WERI-Rb-1 (cell line): ENCODE results near the gene SMPD3.

Source experiments
- DNase-seq: peaks from one replicate; pipeline ENCODE4 v3.0.0-alpha.2; 2020
- H3K27ac ChIP-seq: fragments of 250-450 bp; sonication (Bioruptor Pico); 2 replicates; pipeline ENCODE4 v1.5.1; 2020; ENCODE audit warnings: mild to moderate bottlenecking, moderate library complexity
- H3K27me3 ChIP-seq: fragments of 250-450 bp; sonication (Bioruptor Pico); 2 replicates; pipeline ENCODE4 v1.5.1; 2021; ENCODE audit warnings: mild to moderate bottlenecking, low read depth, moderate library complexity; ENCODE audit not compliant: insufficient read depth, severe bottlenecking
- H3K36me3 ChIP-seq: fragments of 250-450 bp; sonication (Bioruptor Pico); 2 replicates; pipeline ENCODE4 v1.5.1; 2020; ENCODE audit warnings: mild to moderate bottlenecking, moderate library complexity
- H3K4me3 ChIP-seq: 2 replicates; pipeline ENCODE4 v1.5.1; 2011; ENCODE audit warnings: low read depth, mild to moderate bottlenecking, control low read depth, low read length
- H3K9me3 ChIP-seq: fragments of 250-450 bp; sonication (Bioruptor Pico); 2 replicates; pipeline ENCODE4 v1.5.1; 2021; ENCODE audit warnings: mild to moderate bottlenecking, moderate library complexity; ENCODE audit not compliant: severe bottlenecking
- TF ChIP-seq, protein P1 (sequence below): IDR thresholded peaks from 2 replicates; pipeline ENCODE4 v1.5.1; 2011; ENCODE audit warnings: low read depth, mild to moderate bottlenecking, control low read depth, inconsistent platforms, low read length

The SMPD3 gene

DNA sequence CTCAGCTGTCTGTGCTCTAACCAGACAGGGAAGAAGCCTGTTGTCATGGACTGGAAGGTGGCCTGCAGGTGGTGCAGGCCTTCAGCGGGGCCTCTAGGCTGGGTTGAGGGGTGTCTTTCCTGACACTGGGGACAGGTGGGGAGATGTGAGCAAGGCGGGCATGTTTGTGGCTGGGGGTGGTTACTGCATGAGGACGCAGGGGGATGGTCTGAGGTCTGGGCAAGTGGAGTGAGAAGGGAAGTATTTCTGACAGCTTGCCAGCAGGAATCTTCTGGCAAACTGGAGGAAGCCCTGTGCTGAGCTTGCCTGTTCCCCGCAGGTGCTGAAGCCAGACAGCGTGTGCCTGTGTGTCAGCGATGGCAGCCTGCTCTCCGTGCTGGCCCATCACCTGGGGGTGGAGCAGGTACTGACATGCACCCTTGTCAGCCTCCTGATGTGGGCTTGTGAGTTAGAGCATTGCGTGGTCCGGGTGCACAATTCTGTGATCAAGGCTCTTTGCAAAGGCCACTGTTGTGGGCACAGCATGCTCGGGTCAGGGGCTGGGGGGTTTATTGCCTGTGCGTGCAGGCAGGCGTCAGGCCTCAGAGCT, 101.3 kb downstream of the SMPD3 start:
- TF ChIP-seq, protein P1, sequence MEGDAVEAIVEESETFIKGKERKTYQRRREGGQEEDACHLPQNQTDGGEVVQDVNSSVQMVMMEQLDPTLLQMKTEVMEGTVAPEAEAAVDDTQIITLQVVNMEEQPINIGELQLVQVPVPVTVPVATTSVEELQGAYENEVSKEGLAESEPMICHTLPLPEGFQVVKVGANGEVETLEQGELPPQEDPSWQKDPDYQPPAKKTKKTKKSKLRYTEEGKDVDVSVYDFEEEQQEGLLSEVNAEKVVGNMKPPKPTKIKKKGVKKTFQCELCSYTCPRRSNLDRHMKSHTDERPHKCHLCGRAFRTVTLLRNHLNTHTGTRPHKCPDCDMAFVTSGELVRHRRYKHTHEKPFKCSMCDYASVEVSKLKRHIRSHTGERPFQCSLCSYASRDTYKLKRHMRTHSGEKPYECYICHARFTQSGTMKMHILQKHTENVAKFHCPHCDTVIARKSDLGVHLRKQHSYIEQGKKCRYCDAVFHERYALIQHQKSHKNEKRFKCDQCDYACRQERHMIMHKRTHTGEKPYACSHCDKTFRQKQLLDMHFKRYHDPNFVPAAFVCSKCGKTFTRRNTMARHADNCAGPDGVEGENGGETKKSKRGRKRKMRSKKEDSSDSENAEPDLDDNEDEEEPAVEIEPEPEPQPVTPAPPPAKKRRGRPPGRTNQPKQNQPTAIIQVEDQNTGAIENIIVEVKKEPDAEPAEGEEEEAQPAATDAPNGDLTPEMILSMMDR = no peak
- Histone ChIP-seq H3K4me3 (no peak overlapping the region), H3K27ac (no peak overlapping the region), H3K9me3 (no peaks in the 10 kb centered on the region), H3K27me3 (no peaks in the 10 kb centered on the region), H3K36me3 (peaks cover 61% of the 10 kb centered on the region)
- no peak for DNase-seq

DNA sequence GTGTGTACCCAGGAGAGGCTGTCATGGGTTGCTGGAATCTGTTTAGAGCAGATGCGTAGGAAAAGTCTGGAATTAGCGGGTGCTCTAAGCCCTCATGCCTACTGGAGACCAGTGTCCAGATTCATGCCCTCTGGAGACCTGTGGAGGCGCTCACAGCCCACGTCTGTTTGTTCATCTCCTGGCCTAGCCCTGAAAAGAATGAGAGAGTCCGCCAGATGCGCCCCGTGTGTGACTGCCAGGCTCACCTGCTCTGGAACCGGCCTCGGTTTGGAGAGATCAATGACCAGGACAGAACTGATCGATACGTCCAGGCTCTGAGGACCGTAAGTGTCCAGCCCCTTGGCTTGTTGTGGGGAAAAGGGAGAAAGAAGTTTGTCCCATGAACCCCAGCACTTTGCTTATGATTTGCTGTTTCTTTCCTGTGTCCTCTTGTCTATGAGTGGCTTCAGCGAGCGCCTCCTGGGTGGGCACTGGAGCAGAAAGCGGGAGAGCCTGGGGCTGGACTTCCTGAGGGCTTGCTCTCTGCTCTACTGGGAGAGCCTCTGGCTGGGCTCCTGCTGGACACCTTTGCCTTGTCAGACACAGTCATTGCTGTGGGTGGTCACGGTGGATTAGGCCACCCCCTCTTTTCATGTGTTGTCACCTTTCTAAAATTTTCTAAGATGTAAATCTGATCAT, 102.2 kb downstream of the SMPD3 start:
- Histone ChIP-seq H3K4me3 (no peak overlapping the region), H3K36me3 (peaks cover 66% of the 10 kb centered on the region), H3K27me3 (no peaks in the 10 kb centered on the region), H3K9me3 (no peaks in the 10 kb centered on the region), H3K27ac (no peak overlapping the region)
- TF ChIP-seq, protein P1 = no peak
- DNase-seq = no peak

DNA sequence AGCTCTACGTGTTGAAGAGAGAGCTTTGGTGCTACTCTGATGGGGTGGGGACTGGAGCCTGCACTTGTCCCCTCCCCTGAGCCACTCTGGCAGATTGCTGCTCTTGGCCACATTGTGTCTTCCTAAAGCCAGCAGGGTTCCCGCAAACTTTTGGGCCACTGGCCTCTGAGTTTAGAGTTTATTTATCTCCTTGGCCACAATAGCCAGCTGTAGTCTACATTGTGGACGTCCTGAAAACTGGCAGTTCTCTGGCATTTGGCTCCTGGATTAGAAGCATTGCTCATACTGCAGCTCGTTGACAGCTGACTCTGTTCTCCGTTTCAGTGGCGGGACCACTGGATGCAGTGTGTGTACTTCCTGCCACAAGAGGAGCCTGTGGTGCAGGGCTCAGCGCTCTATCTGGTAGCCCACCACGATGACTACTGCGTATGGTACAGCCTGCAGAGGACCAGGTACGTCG, 102.9 kb downstream of the SMPD3 start:
- Histone ChIP-seq H3K9me3 (no peaks in the 10 kb centered on the region), H3K36me3 (peaks cover 73% of the 10 kb centered on the region), H3K27ac (no peak overlapping the region), H3K27me3 (no peaks in the 10 kb centered on the region), H3K4me3 (no peak overlapping the region)
- no peak for DNase-seq
- TF ChIP-seq, protein P1 = no peak

DNA sequence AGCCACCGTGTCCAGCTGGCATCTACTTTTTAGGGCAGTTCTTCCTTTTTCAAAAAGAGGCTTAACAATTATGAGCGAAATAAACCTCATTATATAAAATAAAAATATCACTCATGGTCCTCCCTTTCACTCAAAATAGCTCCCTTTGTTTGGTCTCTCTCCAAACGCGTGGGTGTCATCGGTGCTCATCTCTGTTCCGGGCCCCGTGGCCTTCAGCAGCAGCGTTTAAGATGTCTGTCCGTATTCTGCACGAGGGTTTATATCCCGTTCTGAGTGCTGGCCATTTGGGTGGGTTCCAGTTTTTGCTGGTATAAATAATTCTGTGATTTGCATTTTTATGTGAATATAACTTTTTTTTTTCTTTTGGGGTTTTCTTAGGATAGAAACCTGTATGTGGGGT, 104.1 kb downstream of the SMPD3 start:
- Histone ChIP-seq H3K4me3 (no peak overlapping the region), H3K27me3 (no peaks in the 10 kb centered on the region), H3K36me3 (peaks cover 76% of the 10 kb centered on the region), H3K27ac (no peak overlapping the region), H3K9me3 (no peaks in the 10 kb centered on the region)
- DNase-seq = no peak
- TF ChIP-seq, protein P1 = no peak

DNA sequence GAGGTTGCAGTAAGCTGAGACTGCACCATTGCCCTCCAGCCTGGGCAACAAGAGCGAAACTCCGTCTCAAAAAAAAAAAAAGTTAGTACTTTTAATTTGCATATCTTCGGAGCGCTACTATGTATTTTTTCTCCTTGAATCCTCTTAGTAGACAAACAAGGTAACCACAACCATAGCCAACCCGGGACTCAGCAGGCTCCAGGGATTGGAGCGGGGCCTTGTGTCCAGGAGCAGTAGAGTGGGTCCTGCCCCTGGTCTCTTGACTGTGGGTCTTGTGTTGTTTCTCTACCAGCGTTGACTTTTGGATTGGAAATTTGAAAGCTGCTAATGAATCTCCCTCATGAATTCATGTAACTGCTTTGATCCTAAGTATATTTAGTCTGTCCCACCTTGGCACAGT, 105.2 kb downstream of the SMPD3 start:
- H3K27me3 ChIP-seq = no peaks in the 10 kb centered on the region
- TF ChIP-seq, protein P1 = no peak
- no peak overlapping the region for H3K4me3 ChIP-seq
- H3K9me3 ChIP-seq = no peaks in the 10 kb centered on the region
- DNase-seq = no peak
- H3K27ac ChIP-seq = no peak overlapping the region
- H3K36me3 ChIP-seq = peaks cover 76% of the 10 kb centered on the region
